ENCODE data around the gene ARHGAP26.

The ARHGAP26 gene, protein sequence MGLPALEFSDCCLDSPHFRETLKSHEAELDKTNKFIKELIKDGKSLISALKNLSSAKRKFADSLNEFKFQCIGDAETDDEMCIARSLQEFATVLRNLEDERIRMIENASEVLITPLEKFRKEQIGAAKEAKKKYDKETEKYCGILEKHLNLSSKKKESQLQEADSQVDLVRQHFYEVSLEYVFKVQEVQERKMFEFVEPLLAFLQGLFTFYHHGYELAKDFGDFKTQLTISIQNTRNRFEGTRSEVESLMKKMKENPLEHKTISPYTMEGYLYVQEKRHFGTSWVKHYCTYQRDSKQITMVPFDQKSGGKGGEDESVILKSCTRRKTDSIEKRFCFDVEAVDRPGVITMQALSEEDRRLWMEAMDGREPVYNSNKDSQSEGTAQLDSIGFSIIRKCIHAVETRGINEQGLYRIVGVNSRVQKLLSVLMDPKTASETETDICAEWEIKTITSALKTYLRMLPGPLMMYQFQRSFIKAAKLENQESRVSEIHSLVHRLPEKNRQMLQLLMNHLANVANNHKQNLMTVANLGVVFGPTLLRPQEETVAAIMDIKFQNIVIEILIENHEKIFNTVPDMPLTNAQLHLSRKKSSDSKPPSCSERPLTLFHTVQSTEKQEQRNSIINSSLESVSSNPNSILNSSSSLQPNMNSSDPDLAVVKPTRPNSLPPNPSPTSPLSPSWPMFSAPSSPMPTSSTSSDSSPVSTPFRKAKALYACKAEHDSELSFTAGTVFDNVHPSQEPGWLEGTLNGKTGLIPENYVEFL

DNA sequence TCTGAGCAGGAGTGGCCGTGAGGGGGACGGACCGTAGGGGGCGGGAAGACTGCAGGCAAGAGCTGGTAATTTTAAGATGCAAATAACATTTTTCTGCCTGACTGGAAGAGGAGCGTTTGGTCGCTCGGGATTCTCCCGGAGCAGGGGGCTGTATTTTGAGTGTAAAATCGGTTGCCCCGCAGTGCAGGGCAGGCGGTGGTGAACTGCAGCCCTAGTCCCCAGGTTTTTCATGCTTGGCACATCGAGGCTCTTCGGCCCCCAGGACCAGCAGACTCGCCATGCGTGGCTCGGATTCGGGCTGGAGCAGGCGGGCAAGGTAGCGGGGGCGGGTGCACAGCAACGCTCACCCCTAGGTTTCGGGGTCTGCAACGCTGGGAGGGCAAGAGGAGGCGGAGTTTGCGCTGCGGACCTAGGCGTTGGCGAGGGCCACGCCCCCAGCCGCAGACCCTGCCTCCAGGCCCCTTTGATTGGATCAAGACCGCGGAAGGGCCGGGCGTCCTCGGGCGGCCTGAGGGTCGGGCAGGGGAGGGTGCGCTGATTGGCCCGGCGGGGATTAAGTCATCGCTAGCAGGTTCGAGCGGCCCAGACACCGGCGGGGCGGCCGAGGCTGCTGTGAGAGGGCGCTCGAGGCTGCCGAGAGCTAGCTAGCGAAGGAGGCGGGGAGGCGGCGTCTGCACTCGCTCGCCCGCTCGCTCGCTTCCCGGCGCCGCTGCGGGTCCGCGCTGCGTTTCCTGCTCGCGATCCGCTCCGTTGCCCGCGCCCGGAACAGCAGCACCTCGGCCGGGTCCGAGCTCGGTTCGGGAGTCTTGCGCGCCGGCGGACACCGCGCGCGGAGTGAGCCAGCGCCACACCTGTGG is at the start of gene ARHGAP26:
ARHGAP26 (plus strand) TSS at position 585 of the 857 bp plus-strand sequence. CDS start 385 bp downstream, outside the sequence.
- peak; percentile 89 for DNase-seq

DNA sequence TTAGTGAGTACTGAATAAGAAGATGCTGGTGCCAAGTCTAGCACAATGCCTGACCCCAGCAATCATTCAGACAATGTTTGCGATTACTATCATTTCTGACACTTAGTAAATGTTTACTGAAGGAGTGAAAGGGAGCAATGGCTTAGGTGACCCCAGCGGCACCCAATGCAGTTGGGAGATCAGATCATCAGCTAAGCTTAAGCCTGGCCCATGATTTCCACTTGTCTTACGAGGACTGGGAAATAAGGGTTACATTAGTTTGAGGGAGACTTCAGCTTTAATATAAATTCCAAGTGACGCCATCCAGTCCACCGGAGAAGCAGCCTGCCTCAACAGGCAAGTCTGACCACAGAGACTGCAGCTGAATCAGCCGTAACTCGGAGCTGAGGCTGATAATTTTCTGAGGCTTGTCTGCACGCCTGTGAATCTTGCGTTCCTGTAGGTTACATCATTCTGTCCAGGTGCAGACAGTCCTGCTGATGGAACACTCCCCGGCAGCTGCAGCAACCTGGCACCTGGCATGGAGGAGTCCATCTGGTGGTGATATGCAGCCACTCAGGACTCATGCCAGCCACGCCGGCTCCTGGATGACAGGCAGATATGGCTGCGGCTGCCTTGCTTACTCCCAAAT is 49.4 kb upstream of the ARHGAP26 start:
- no peak for DNase-seq

DNA sequence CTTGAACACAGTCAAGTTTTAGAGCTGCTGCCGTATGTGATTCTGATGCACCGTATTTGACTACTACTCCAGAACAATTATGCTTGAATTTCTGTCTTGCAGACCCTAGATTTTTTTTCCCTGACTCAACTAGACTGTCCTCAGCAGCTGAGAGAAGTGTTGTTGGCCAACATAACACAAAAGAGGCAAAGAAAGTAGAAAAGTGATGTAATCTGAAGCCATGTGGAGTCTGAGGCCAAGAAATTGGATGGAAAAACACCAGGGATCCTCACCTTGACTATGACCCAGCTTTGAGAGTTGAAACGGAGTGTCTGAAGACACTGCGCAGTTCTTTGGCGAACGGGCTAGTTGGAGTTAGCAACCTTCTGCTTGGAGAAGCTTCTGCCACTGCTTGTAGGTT is 48.0 kb upstream of the ARHGAP26 start:
- no peak for DNase-seq

DNA sequence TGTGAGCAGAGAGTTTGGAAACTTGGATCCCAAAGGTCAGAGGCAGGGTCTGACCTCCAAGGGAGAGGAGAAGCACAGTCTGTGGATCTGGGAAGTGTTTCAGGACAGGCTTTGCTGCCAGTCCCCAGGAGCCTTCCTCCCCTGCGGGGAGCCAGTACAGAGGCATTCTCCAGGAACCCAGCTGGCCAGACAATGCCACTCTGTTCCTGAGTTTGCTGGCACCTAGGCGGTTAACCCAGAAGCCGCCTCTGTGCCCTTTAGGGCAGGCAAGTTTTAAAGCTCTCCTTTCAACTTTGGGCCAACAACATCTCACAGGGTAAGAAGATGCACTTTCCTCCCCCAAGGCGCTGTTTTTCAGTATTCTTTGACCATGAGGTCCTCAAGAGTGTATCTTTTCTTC is 47.3 kb upstream of the ARHGAP26 start:
- DNase-seq = no peak

DNA sequence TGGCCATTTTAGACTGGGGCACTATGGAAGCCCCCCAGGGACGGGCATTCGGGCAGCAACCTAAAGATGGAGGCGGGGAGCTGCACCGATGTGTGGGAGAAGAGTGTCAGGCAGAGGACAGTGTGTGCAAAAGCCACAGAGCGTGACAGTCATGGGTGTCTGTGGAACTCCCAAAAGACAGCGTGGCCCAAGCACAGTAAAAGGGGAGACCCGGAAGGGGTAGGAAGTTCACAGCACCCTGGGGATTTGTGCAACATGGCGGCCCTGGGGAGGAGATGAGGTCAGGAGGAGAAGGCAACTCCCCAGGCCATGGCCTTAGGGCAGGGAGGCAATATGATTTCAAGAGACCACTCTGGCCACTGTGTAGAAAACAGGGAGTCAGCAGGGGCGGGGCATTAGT is 45.4 kb upstream of the ARHGAP26 start:
- no peak for DNase-seq

DNA sequence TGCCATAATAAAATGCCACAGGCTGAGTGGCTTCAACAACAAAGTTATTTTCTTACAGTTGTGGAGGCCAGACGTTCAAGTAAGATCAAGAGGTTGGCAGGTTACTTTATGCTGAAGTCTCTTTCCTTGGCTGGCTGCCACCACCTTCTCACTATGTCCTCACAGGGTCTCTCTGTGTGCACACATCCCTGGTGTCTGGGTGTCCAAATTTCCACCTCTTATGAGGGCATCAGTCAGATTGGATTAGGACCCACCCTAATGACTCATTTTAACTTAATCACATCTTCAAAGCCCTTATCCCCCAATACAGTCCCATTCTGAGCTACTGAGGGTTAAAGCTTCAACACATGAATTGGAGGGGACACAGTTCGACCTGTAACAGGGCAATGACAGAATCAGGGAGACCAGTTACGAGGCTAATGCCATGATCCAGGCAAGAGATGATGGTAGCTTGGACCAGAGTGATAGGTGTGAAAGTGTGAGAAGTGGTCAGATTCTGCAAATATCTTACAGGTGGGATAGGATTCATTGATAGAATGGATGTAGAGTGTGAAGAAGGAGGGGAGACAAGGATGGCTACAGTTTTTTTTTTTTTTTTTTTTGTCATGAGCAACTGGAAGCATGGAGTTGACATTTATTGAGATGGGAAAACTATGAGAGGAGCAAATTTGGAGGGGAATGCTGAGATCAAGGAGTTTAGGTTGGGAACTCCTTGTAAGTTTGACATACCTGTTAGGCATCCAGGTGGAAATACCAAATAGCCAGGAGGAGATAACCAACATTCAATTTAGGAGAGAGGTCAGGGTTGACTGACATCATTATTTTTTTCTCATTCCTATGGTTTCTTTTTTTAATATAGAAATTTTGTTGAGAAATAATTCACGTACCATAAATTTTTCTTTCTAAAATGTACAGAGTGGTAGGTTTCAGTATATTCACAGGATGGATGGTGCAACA is 44.7 kb upstream of the ARHGAP26 start:
- no peak for DNase-seq

DNA sequence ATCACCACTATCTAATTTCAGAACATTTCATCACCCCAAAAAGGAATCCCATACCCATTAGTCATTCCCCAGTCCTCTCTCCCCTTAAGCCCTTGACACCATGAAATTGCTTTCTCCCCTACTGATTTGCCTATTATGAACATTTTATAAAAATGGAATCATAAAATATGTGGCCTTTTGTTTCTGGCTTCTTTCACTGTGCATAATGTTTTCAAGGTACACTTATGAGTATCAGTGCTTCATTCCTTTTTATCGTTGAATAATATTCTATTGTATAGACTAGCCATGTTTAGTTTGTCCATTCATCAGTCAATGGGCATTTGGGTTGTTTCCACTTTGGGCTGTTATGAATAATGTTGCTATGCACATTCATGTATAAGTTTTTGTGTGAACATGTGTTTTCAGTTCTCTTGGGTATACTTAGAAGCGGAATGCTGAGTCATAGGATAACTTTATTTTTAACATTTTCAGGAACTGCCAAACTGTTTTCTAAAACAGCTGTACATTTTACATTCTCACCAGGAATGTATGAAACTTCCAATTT is 43.9 kb upstream of the ARHGAP26 start:
- DNase-seq = no peak

DNA sequence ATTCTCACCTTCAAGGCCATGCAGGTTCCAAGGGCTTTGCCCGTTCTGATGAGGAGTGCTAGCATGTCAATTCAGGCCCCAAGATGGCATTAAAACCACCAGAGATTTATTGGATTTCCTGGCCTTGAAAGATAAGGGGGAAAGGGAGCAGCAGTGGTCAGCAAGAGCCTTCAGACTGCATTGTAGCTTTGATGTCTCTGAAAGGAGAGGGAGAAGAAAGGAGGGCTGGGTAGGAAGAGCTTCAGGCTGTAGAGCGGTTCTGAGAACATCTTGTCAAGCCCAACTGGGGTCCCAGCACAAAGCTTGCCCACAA is 42.5 kb upstream of the ARHGAP26 start:
- DNase-seq = no peak

DNA sequence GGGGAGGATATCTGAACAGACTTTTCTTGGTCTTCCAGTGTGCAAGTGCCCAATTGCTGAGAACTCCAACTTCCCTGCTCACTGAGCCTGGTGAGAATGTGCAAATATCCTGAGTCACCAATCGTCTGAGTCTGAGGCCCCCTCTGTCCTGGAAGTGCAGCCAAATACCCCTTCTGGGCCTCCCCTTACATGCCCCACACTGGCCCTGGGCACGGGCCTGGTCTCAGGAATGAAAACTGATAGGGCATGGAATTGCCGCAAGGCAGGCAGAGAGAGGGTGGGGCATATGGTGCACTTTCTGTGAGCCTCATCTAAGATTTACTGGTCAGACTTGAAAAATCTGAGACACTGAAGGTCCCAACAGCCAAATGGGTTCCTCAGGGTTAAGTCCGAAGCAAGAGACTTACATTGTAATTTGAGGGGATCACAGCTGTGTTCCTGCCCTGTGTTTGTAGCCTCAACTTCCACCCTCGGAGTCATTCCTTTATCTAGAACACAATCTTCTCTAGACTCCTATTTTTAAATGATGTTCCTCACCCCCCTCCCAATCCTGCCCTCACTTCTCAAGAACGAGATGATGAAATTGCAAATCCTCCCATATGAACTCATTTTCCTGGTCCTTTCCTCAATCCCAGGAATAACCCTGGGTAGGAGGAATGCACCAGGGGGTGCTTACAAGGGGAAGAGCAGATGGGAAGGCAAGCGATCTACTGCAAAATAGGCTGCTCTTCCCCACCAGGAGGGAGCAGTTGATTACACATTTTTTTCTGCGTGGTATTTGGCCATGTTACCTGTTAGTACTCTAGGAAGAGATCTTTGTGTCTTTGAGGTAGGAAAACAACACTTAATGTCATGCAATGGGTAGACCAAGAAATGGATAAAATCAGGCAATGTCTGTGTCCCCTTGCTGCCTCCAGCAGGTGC is 34.6 kb upstream of the ARHGAP26 start:
- no peak for DNase-seq

DNA sequence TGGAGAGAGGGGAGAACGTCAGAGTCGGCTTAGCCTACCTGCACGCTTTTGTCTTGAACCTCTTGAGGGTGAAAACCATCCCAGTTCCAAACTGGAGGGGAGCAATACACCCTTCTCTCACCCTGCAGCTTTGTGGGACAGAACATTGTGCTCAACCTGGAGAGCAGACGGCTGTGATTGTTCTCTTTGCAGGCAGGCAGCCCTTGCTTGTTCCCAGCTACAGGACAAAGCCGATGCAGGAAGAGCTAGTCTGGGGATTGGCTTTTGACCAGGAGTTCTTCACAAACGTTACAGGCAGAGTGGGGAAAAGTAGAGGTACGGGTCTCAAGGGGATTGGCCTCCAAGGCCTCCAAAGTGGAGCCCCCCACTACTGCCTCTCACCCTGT is 33.9 kb upstream of the ARHGAP26 start:
- no peak for DNase-seq

DNA sequence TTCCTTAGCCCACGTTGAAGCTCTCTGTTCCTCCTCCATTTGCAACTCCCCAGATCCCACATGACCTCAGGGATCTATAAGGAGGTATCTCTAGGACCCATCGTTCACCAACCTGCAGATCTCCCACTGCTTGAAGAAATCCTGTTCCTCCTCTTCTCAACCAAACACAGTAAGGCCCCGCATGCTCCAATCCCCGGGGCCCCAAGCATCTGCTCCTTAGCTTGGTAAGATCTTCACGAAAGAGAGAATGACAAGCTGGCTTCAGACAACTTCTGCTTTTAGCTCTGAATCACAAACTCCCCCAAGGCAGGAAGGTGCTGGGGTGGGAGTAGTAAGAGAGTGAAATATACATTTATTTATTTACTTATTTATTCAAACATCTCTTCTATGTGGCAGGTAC is 33.0 kb upstream of the ARHGAP26 start:
- no peak for DNase-seq

DNA sequence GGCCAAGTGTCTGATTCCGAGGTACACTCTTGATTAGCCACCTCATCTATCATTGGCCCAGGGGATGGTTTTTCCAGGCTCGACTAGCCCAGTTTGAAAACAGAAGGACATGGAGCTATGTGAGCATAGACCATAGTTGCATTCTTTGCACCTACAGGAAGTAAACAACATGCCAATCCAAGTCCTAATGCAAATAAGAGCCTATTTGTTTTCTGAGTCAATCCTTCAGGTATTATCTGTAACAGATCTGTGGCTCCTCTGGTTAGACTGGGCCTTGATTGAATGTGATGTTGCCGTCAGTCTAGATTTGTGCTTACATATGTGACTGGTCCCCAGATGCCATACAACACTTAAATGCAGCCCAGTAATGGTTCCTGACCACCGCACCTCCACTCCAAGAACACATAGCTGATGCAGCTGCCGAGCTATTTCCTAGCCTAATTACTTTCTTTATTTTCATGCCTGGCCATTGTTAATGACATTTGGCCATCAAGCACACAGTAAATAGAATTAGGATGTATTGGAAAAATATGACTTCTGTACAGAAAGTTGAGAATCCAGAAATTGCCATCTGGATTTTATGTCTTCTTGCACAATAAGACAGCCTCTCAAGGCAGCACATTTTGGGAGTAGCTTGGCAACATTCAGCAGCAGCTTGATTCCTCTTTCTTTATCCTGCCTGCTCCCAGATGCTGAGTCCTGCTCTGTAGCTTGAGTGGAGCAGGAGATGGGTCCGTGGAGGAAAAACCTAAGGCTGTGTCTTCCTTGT is 29.5 kb upstream of the ARHGAP26 start:
- DNase-seq = no peak

DNA sequence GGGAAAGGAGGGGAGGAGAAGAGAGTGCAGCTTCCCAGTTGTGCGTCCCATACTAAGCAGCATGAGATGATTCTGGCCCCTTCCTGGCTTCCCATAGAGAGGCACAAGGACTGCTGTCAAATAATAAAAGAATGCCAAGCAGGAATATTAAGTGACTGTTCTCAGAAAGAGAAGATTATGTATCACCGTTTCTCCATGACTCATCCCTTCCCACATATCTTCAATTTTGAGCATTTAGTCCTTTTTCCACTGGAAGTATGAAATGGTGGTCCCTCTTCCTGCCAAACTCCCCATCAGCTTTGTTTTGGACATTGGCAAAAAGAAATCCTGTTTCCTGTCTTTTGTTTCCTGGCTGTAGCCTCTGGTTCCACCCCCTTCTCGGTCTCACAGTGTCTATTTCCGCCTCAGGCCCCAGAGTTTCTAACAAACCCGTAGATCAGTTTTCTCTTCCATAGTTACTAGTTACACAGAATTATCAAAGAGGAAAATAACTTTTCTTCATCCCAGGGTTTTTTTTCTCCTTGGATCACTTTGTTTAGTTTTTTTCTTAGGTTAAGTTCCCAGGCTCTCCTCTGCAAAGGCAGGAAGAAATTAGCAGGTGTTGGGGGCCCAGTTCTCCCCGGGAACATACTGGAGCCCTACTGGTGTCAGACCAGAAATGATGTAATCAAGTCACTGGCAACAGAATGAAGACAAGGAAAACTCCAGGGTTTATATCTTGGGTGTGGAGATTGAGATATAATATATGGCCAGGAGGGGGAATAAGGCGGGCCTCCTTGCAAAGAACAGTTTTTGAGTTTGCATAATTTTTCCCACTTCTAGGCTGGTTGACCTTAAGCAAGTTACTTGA is 26.4 kb upstream of the ARHGAP26 start:
- DNase-seq = no peak

DNA sequence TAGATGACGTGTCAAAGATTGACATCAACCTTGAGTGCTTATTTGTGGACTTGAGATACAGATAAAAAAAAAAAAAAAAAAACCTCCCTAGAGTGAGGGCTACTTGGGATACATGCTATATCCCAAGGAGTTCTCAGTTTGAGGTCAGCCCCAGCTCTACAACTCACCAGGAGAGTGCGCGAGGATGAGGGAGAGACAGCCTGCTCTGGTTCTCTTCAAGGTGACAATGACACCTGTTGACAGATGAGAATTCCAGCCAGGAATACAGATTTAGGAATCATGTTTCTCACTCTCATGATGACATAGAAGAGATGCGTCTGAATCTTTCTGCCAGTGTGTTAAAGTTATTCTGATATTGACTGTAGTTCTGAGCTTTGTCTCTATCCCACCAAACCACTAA is 24.9 kb upstream of the ARHGAP26 start:
- DNase-seq = no peak

DNA sequence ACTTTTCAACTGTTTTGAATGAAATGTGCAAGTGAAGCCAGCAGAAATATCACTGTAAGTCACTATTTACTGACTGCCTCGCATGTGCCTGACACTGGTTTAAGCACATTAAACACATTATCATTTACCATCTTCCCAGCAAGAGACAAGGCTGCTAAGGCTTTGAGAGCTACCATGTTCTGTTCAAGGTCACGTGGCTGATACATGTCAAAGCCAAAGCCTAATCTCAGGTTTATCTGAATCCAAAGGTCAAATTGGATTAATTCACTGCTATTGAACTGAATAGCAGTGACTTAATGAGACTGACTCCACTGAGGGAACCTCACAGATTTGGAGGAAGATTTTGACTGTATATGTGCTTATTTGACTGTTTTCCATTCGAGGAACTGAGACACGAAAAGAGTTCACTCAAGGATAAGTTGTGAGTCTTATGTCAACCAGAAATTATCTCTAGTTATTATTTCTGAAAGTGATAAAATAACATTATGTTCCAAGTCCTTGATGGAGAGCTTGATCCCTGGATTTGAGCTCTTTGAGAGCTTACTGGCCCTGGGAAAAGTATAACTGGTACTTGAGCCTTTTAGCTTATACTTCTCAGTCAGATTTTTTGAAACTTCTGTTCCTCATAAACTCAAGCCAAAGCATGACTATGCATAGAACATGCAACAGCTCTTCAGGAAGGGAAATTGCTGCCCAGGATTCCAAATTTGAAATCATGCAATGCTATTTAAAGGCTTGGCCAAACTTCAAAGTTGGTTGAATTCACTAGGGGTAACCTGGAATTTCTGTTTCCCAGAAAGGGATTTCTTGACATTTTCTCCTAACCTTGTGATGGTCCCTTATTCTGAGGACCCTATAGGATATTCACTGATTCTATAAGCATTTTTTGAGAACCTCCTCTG is 23.4 kb upstream of the ARHGAP26 start:
- DNase-seq = no peak

DNA sequence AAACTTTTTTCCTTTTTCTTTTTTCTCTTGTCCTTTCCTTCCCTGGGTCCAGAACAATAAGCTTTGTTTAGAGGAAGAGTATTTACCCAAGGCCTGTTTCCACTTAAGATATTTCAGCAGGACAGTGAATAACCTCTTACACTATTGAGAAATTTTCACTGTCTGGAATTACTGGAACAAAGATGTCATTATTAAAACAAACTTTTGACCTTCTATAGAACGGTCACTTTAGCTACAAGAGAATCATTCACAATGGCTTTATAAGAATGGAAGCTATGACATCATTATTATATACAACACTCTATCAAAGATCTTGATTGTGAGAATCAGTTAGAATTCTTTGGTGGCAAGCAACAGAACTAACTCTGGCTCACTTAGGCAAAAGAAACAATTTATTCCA is 22.0 kb upstream of the ARHGAP26 start:
- no peak for DNase-seq

DNA sequence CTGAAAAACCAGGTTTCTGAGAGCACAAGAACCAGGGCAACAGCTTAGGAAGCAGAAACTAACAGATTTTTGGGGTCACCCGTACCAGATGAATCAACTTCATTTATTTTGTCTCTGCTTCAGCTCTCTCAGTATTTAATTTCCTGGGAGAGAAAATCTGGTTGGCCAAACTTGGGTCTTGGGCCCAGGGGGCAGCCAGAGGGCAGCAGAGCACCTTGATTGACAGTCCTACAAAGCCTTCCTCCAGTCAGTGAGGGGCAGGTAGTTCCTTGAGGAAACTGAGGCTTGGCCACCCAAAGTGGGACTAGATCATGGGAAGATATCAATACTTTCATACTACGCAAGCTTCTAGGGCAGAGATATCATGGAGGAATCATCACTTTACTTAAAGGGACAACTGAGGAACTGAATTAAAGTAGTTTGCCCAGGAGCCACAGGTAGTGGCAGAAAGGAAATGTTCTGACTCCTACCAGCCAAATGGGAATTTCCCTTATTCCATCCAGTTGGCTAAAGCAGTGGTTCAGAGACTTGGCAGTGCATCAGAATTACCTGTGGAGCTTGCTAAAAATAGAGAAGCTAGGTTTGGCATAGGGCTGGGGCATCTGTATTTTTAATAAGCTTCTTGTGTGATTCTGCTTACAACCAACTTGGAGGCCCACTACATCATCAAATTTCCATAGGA is 21.5 kb upstream of the ARHGAP26 start:
- DNase-seq = no peak

Measured in NCI-H1694 (cell line).